HepG2 (cell line): ENCODE measurements around the gene DLG2.

Experiments
- CREM ChIP-seq, 2 experiments: sonication (generic) in 1 of 2; formaldehyde crosslinking in 1 of 2; IDR thresholded peaks; 2 replicates each; pipeline versions ENCODE4 v1.4.0 to v1.6.1; 2016 to 2020; ENCODE audit warnings: antibody characterized with exemption in 1 of 2, mild to moderate bottlenecking in 1 of 2, missing genetic modification reagents in 1 of 2
- FOXO1 ChIP-seq: sonication (generic); formaldehyde crosslinking; IDR thresholded peaks from 2 replicates; pipeline ENCODE4 v1.4.0; 2020; ENCODE audit warnings: missing genetic modification reagents
- KAT8 ChIP-seq: IDR thresholded peaks from 2 replicates; pipeline ENCODE4 v1.6.1; 2016; ENCODE audit warnings: missing genetic modification reagents, missing compliant biosample characterization
- ZNF468 ChIP-seq: sonication (generic); formaldehyde crosslinking; IDR thresholded peaks from 2 replicates; pipeline ENCODE4 v1.8.0; 2022; ENCODE audit warnings: mild to moderate bottlenecking, moderate library complexity, missing genetic modification reagents
- ZNF589 ChIP-seq: sonication (generic); formaldehyde crosslinking; conservative IDR thresholded peaks from 2 replicates; pipeline ENCODE4 v1.8.0; 2022; ENCODE audit warnings: mild to moderate bottlenecking, moderate library complexity, missing genetic modification reagents

- no peak for TF ChIP-seq ZNF589 (CRISPR knock-in tag)
- no peak for TF ChIP-seq KAT8 (CRISPR knock-in tag)
- no peak for TF ChIP-seq ZNF468
- no peak for TF ChIP-seq FOXO1
- no peak for TF ChIP-seq CREM (IDR thresholded peaks at IDR 0.05)
- no peak for TF ChIP-seq CREM (CRISPR knock-in tag; IDR thresholded peaks at IDR 0.05)
Observed at GRCh38 chr11:84566671-84567070, 1060.5 kb downstream of the DLG2 start.
